Epithelial cell of esophagus (primary cell): ENCODE results near the gene VRK1.

Experiments used
- DNase-seq: peaks from one replicate; pipeline ENCODE4 v3.0.0; 2010; ENCODE audit warnings: low read depth
- H3K4me3 ChIP-seq: 2 replicates; pipeline ENCODE4 v1.5.1; 2011; ENCODE audit warnings: mild to moderate bottlenecking, low read length, control low read depth
- TF ChIP-seq, protein P1 (sequence below): IDR thresholded peaks from 2 replicates; pipeline ENCODE4 v1.5.1; 2011; ENCODE audit warnings: low read depth, mild to moderate bottlenecking, low read length, control low read depth, inconsistent platforms; ENCODE audit not compliant: insufficient read depth; ENCODE audit errors: missing control alignments

Gene VRK1

DNA sequence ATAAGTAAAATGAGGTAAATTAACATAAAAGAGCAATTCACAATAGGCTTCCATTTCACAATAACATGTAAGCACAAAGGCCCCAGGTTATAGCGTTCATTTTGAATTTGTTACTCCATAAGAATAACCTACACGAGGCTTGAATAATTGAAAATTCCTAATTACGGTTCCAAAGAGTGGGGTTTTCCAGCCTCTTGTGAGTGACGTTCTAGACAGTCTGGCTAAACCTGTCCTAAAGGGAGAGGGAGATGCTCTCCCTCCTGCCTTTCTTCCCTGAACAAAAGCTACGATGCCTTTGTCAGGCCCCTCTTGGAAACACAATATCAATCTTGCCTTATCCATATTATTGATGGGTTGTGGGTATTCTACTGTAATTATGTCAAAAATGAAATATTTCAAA lies 24.3 kb upstream of the VRK1 start:
- no peak overlapping the region for H3K4me3 ChIP-seq
- peak; percentile 20 for DNase-seq
- TF ChIP-seq, protein P1, sequence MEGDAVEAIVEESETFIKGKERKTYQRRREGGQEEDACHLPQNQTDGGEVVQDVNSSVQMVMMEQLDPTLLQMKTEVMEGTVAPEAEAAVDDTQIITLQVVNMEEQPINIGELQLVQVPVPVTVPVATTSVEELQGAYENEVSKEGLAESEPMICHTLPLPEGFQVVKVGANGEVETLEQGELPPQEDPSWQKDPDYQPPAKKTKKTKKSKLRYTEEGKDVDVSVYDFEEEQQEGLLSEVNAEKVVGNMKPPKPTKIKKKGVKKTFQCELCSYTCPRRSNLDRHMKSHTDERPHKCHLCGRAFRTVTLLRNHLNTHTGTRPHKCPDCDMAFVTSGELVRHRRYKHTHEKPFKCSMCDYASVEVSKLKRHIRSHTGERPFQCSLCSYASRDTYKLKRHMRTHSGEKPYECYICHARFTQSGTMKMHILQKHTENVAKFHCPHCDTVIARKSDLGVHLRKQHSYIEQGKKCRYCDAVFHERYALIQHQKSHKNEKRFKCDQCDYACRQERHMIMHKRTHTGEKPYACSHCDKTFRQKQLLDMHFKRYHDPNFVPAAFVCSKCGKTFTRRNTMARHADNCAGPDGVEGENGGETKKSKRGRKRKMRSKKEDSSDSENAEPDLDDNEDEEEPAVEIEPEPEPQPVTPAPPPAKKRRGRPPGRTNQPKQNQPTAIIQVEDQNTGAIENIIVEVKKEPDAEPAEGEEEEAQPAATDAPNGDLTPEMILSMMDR, result no peak

DNA sequence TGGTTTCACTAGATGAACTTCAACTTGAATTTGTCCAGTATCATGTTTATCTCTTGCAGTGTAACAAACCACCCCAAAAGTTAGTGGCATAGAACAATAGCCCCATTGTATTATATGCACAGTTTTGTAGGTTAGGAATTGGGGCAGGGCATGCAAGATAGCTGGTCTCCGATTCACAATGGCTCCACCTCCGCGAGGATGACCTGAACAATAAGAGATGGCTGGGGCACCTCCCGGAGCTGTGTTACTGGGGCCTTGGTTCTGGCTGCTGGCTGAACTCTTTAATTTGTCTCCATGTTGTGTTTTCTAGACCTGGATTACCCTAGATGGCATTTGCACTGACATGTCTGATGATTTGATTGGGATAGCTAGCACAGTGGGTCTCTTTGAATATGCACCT lies 20.4 kb upstream of the VRK1 start:
- no peak for DNase-seq
- TF ChIP-seq, protein P1, result no peak
- H3K4me3 ChIP-seq, result no peak overlapping the region

- H3K4me3 ChIP-seq, result no peak overlapping the region
- DNase-seq, result no peak
- TF ChIP-seq, protein P1, result no peak
These were observed 16.7 kb upstream of the VRK1 start for GRCh38 chr14:96780500-96780899.

DNA sequence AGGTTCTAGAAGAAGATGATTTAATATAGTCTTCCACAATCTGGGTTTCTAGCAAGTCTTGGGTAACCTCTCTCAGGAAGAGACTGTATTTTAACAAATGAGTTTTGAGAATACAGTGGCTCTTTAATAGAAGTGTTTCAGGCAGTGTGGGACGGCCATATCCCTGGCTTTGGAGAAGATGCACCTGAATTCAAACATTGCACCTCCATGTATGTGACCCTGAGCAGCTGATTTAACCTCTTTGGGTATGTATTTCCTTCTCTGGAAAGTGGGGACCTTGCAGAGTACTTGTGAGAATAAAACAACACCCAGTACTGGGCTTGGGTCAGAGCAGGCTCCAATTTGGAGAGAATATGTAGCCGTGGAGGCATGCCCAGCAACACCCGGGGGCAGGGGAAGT lies 15.8 kb upstream of the VRK1 start:
- no peak overlapping the region for H3K4me3 ChIP-seq
- DNase-seq, result no peak
- TF ChIP-seq, protein P1, result no peak

GRCh38 chr14:96782436-96782835 lies 14.7 kb upstream of the VRK1 start:
- TF ChIP-seq, protein P1, result no peak
- no peak overlapping the region for H3K4me3 ChIP-seq
- DNase-seq, result no peak

- no peak overlapping the region for H3K4me3 ChIP-seq
- TF ChIP-seq, protein P1, result no peak
- peak; percentile 74 for DNase-seq
These were observed 13.9 kb upstream of the VRK1 start for GRCh38 chr14:96783043-96783914.

GRCh38 chr14:96783915-96784224 lies 13.3 kb upstream of the VRK1 start:
- TF ChIP-seq, protein P1, result no peak
- no peak overlapping the region for H3K4me3 ChIP-seq
- peak; percentile 36 for DNase-seq
